Natural killer cell (primary cell): ENCODE measurements around the gene TSHB. TPM values are rescaled to one million over a fixed set of nuclear protein-coding genes. Genes with fewer than 3 reads are reported as not detected.

ENCODE experiments used
- ATAC-seq, 3 donors: fragments of 150-1000 bp in 2 of 3; fragments of 200-7000 bp in 1 of 3; cut with Tn5 transposase; 1 replicate in 1 of 3; 2 replicates in 2 of 3; pipeline ENCODE4 v1.10.0; 2021; ENCODE audit warnings: mild to moderate bottlenecking in 2 of 3, moderate library complexity in 2 of 3
- DNase-seq, 2 donors: peaks; one replicate each; pipeline versions ENCODE4 v3.0.0 to v3.0.0-alpha.2; 2013 to 2021; ENCODE audit warnings: mixed read lengths in 1 of 2
- H3K27ac ChIP-seq: one replicate; pipeline ENCODE4 v1.5.1; 2013; ENCODE audit warnings: mild to moderate bottlenecking, low read length
- H3K27me3 ChIP-seq: one replicate; pipeline ENCODE4 v1.6.1; 2013; ENCODE audit warnings: low read length; ENCODE audit not compliant: control insufficient read depth, insufficient read depth
- H3K36me3 ChIP-seq: one replicate; pipeline ENCODE4 v1.6.1; 2013; ENCODE audit warnings: low read length; ENCODE audit not compliant: control insufficient read depth, insufficient read depth
- H3K4me1 ChIP-seq: one replicate; pipeline ENCODE4 v1.6.1; 2013; ENCODE audit warnings: low read length; ENCODE audit not compliant: control insufficient read depth, insufficient read depth
- H3K4me3 ChIP-seq: one replicate; pipeline ENCODE4 v1.5.1; 2013; ENCODE audit warnings: low read length
- H3K9me3 ChIP-seq: one replicate; pipeline ENCODE4 v1.6.1; 2013; ENCODE audit warnings: low read length; ENCODE audit not compliant: control insufficient read depth, insufficient read depth
- H3K27ac Mint-ChIP-seq, 2 donors: one replicate each; pipeline ENCODE4 v1.8.0; 2022; ENCODE audit warnings: mild to moderate bottlenecking in 2 of 2, mixed read lengths in 2 of 2, moderate library complexity in 1 of 2
- H3K27me3 Mint-ChIP-seq, 2 donors: one replicate each; pipeline ENCODE4 v1.8.0; 2022; ENCODE audit warnings: low read depth in 2 of 2, mixed read lengths in 2 of 2
- H3K36me3 Mint-ChIP-seq: one replicate; pipeline ENCODE4 v1.8.0; 2022; ENCODE audit warnings: mixed read lengths
- H3K4me1 Mint-ChIP-seq, 2 donors: one replicate each; pipeline ENCODE4 v1.8.0; 2022; ENCODE audit warnings: mixed read lengths in 2 of 2
- H3K4me3 Mint-ChIP-seq: one replicate; pipeline ENCODE4 v1.8.0; 2022; ENCODE audit warnings: mild to moderate bottlenecking, moderate library complexity, mixed read lengths
- H3K9me3 Mint-ChIP-seq, 2 donors: one replicate each; pipeline ENCODE4 v1.8.0; 2022; ENCODE audit warnings: mixed read lengths in 2 of 2
- CTCF ChIP-seq: fragments of 200-600 bp; IDR thresholded peaks from one replicate; pipeline ENCODE4 v1.8.0; 2022; ENCODE audit warnings: antibody characterized with exemption
- WGBS: methylation state at CpG from one replicate; pipeline ENCODE4 v1.1.7; 2013; ENCODE audit warnings: missing lambda C conversion rate; ENCODE audit not compliant: insufficient coverage; 5-methylcytosine and 5-hydroxymethylcytosine counted together
- intact Hi-C: fragments of 100-400 bp; cut with micrococcal nuclease; formaldehyde crosslinking; loops from one replicate; pipeline ENCODE4 v1.14.2; 2022
- total RNA-seq, 4 donors: library from RNA; stranded (reverse); fragments of 120-200 nt in 1 of 4; gene quantifications; one replicate each; pipeline versions ENCODE4 v1.2.3 to v1.2.4, GENCODE V29; 2013 to 2022

TSHB gene
- total RNA-seq, 3 donors from 2014 or later (not counting 1 experiment from before 2014, with no cell fraction given): not detected

DNA sequence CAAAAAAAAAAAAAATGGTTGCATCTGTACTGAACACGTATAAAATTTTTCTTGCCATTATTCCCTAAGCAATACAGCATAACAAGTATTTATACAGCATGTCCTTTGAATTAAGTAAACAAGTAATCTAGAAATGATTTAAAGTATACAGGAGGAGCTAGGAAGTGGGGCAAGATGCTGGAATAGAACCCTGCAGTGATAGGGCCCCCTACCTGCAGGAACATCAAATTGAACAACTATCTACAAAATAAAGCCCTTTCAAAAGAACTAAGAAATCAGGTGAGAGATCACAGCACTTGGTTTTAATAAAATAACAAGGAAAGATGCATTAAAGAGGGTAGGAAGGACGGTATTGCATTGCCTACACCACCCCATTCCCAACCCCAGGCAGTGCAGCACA, 10.9 kb downstream of the TSHB start:
- WGBS: no CpG with 5 or more reads among the region's 2 CpGs
- Mint-ChIP-seq H3K27ac (no peak overlapping the region), H3K27me3 (no peaks in the 10 kb centered on the region), H3K9me3 (no peaks in the 10 kb centered on the region), H3K36me3 (peaks cover 20% of the 10 kb centered on the region), H3K4me3 (no peak overlapping the region), H3K4me1 (no peaks in the 10 kb centered on the region)
- no peak for ATAC-seq
- no peak overlapping the region for H3K4me3 ChIP-seq
- no peaks in the 10 kb centered on the region for H3K27me3 ChIP-seq
- no peak for DNase-seq
- intact Hi-C loops: no loop called here
- TF ChIP-seq CTCF: no peak
- no peaks in the 10 kb centered on the region for H3K9me3 ChIP-seq
- H3K4me1 ChIP-seq: no peaks in the 10 kb centered on the region
- H3K36me3 ChIP-seq: no peaks in the 10 kb centered on the region
- no peak overlapping the region for H3K27ac ChIP-seq

GRCh38 chr1:115041654-115042053, 12.0 kb downstream of the TSHB start:
- no peaks in the 10 kb centered on the region for H3K9me3 Mint-ChIP-seq
- Histone ChIP-seq H3K4me3 (no peak overlapping the region), H3K36me3 (no peaks in the 10 kb centered on the region), H3K4me1 (no peaks in the 10 kb centered on the region), H3K9me3 (no peaks in the 10 kb centered on the region), H3K27me3 (no peaks in the 10 kb centered on the region), H3K27ac (no peak overlapping the region)
- H3K4me1 Mint-ChIP-seq: no peaks in the 10 kb centered on the region
- H3K27ac Mint-ChIP-seq: no peak overlapping the region
- ATAC-seq (no peak), DNase-seq (no peak)
- TF ChIP-seq CTCF: no peak
- H3K4me3 Mint-ChIP-seq: no peak overlapping the region
- intact Hi-C loops: no loop called here
- H3K27me3 Mint-ChIP-seq: no peaks in the 10 kb centered on the region
- peaks cover 31% of the 10 kb centered on the region for H3K36me3 Mint-ChIP-seq

- Mint-ChIP-seq H3K4me3 (no peak overlapping the region), H3K27ac (no peak overlapping the region), H3K27me3 (no peaks in the 10 kb centered on the region), H3K9me3 (no peaks in the 10 kb centered on the region), H3K4me1 (no peaks in the 10 kb centered on the region), H3K36me3 (peaks cover 44% of the 10 kb centered on the region)
- H3K36me3 ChIP-seq: no peaks in the 10 kb centered on the region
- intact Hi-C loops: no loop called here
- no peaks in the 10 kb centered on the region for H3K27me3 ChIP-seq
- TF ChIP-seq CTCF: no peak
- H3K27ac ChIP-seq: no peak overlapping the region
- H3K4me3 ChIP-seq: no peak overlapping the region
- H3K9me3 ChIP-seq: no peaks in the 10 kb centered on the region
- DNase-seq: no peak
- ATAC-seq: no peak
- H3K4me1 ChIP-seq: no peaks in the 10 kb centered on the region
Observed at GRCh38 chr1:115046751-115047150, 17.1 kb downstream of the TSHB start.

DNA sequence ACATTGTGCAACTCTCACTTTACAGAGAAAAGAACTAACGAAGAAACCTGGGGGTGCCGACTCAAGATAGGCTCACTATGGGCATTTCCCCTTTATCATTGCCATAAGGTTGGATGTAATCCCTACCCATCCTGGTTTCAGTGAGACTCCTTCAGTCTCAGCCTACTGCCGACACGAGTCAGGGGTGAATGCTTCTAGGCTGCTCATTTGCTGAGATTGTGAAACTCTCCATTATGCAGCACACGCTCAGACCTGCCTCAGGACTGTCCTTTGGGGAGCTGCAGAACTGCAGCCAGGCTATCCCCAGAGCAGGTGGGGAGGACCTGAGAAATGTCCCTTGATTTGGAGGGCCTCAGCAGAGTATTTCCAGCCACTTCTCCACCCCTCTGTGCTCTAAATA, 22.2 kb downstream of the TSHB start:
- intact Hi-C loops: loop anchor here (1.0 kb wide), 1 partner anchor 73 kb away; no protein-coding TSS in a partner anchor
- peaks cover 11% of the 10 kb centered on the region for H3K36me3 Mint-ChIP-seq
- ATAC-seq: no peak
- no peaks in the 10 kb centered on the region for H3K4me1 ChIP-seq
- 90% methylated on average over 5 of the region's 5 CpGs for WGBS
- H3K27me3 ChIP-seq: no peaks in the 10 kb centered on the region
- no peaks in the 10 kb centered on the region for H3K9me3 ChIP-seq
- no peaks in the 10 kb centered on the region for H3K27me3 Mint-ChIP-seq
- H3K9me3 Mint-ChIP-seq: no peaks in the 10 kb centered on the region
- H3K4me1 Mint-ChIP-seq: no peaks in the 10 kb centered on the region
- TF ChIP-seq CTCF: no peak
- H3K27ac ChIP-seq: no peak overlapping the region
- H3K27ac Mint-ChIP-seq: no peak overlapping the region
- H3K4me3 Mint-ChIP-seq: no peak overlapping the region
- H3K4me3 ChIP-seq: no peak overlapping the region
- peaks cover 4% of the 10 kb centered on the region for H3K36me3 ChIP-seq
- no peak for DNase-seq
